HG02610 (cell line): ENCODE measurements around the gene TUBGCP6.

Experiments used
- ATAC-seq: cut with Tn5 transposase; IDR thresholded peaks from one replicate; pipeline ENCODE4 v1.9.1; 2021; ENCODE audit warnings: mild to moderate bottlenecking, moderate library complexity; ENCODE audit not compliant: unreplicated experiment

Gene TUBGCP6

DNA sequence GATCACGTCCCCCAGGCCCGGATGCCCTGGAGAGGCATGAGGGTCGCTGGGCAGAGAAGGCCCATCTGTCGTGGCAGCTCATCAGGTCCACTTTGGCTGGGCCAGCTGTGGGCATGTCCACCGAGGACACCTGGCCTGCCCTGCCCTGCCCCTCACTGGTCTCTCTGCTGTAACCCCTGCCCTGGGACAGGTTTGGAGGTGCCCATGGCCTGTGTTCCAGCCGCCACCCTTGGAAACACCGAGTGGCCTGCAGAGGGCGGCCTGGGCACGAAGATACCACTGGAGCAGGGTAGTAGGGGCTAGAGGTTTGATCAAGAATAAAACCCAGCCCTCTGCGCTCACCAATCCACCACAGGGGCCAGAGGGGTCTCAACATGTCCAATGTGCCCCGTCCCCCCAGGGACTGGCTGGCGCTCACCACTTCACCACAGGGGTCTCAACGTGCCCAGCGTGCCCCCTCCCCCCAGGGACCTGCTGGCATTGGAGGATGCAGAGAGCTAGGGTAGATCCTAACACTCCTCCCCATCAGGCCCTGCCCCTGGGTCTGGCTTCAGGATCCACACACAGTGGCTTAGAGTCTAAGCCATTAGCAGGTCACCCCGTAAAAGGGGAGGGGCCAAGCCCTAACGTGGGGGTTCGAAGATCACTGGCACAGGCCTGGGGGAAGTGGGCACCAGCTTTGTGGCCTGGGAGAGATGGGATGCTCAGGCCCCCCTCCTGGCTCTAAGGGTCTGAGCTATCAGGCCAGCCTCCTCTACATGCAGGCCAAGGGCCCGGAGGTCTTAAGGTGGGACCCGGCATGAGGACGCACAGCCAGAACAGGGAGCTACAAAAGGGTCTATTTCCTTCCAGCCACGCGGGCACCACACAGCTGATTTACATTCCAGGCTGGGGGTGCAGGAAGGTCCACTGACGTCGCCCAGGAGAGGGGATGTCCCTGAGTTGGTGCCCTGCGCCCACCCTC, 7.5 kb upstream of the TUBGCP6 start:
- ATAC-seq, result no peak

DNA sequence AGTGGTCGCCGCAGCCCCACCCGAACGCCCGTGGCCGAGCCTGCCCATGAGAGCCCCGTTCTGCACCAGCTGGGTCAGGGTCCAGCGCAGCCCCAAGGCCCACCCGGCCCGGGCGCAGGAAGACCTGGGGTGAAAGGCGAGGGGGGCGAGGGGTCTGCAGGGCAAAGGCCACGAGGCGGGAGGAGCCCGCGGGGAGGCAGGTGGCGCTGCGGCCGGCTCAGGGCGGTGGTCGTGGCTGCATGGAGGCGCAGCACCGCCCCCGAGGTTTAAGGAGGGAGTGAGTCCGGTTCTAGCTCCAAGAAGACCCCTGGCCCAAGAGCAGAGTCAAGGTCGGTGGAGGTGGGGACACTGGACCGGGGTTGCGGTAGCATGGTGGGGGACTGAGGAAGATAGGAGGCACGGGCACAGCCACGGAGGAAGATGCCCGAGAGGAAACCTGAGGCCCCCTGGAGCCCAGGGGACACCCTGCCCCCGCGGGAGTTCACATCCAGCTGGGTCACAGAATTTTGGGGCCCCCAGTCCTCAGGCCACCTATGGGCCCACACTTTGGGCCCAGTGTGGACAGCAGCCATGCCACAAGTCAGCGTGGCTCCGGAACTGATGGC, 6.8 kb upstream of the TUBGCP6 start:
- no peak for ATAC-seq

DNA sequence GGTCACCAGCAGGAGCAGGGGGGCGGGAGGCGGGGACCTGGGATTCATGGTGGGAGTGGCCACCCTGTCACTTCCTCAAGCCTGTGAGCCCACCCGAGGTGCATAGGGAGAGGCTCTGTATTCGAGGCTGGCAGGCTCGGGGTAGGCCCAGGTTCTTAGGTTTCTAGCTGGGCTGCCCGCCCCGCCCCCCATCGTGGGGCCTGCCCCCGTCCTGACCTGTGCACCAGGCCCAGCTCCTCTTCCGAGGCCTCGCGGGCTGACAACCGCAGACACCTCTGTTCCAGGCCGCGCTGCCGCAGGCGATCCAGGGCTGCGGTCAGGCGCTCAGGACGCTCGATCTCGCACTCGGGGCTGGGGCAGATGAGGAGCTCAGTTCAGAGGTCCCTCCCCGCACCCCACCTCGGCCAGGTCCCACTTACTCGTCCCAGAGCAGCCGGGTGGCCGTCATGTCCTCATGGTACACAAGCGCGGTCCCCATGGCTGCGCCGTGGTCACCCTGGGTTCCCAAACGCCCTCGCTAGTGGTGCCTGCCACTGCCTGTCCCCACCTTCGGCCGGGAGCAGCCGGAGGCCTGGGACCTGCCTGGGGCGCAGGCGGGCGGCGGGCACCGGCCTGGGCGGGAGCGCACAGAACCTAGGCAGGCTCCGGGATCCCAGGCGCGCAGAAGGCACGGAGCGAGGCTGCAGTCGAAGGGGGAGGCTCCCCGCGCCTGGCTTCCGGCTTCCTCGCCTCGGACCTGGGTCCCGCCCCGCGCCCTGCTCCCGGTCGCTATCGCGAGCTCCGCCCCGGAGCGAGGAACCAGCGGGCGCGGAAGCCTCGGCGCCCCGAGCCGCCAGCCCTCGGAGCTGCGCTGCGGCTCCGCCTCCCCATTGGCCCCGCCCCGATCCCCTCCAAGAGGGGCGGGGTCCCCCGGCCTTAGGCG, 6.0 kb upstream of the TUBGCP6 start, which contains the start of gene HDAC10:
HDAC10 (minus strand) TSS at position 711 of the 922 bp plus-strand sequence; CDS start at position 478, 233 bp downstream.
- ATAC-seq, result peak; percentile 54

DNA sequence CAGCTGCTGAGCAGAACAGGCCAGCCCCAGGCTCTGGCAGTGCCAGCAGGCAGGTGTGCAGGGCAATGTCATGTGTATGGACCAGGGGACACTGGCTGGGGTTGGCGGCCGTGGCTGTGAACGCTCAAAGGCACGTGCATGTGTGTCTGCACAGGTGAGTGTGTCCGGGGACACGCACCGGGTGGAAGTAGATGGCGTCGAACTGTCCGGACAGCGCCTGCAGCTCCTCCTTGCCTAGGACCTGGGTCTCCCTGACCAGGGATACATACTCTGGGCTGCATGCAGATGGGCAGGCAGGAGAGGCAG, 5.4 kb upstream of the TUBGCP6 start:
- ATAC-seq, result no peak

DNA sequence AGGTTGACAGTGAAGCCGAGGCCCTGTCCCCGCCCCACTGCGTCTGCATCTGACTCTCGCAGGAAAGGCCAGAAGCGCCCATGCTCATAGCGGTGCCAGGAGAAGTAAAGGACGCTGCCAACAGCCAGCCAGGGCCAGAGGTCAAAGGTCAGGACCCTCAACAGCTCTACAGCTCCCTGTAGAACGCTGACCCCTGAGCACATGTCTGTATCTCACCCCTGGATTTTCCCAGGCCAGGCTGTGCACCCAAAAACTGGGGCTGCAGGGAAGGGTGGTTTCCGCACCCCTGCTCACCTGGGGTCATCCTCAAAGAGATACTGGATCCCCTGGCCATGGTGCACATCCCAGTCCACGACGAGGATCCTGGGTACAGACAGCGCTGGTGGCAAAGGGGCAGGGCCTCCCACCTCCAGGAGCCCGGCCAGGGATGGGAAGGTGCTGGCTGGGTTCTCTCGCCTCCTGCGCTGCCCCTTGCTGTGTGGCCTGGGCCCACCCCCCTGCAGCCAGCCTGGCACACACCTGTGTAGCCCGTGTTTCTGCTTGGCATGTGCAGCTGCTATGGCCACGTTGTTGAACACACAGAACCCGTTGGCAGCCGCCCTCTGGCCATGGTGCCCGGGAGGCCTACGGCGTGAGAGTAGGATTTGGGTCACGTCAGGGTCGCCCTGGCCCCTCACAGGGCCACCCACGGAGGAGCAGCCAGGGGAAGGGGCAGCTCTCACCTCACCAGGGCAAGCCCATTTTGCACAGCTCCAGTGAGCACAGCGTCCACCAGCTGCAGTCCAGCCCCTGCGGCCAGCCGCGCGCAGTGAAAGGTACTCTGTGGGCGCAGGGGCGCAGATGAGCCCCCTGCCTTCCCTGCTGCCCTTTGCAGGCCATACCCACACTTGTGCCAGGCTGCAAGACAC, 4.8 kb upstream of the TUBGCP6 start:
- ATAC-seq, result no peak

DNA sequence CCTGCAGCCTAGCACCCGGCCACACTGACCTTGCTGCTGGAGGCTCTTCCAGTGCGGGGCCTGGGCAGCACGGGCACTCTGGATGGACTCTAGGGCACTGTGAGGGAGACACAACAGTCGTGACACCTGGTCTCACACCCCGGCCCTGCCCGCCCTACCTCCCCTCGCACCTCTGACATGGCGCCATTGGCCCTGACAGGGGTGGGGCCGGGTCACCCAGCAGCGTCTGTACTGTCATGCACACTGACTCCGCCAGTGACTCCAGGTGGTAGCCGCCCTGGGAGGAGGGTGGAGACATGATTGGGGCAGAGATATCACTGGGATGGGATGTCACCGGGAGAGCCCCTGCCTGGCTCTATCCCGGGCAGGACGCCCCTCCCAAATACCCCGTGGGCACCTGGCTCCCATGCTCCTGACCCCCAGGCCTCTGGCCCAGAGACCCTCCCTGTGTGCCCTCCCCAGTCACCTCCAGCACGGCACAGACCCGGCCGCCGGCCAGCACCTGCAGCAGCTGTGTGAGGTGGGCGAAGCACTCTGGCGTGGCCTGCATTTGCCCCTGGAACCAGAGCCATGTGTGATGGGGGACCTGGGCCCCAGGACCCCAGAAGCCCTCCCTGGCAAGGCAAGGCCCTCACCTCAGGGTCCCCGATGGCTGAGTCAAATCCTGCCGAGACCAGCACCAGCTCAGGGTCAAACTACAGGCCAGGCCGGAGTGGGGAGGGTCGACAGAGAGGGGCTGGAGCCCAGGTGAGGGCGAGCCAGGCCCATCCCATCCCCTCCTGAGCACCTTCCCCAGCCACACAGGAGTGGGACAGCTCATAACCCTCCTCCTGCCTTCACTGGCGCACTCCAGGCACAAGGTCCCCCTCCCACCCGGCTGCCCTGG, 3.6 kb upstream of the TUBGCP6 start:
- no peak for ATAC-seq

DNA sequence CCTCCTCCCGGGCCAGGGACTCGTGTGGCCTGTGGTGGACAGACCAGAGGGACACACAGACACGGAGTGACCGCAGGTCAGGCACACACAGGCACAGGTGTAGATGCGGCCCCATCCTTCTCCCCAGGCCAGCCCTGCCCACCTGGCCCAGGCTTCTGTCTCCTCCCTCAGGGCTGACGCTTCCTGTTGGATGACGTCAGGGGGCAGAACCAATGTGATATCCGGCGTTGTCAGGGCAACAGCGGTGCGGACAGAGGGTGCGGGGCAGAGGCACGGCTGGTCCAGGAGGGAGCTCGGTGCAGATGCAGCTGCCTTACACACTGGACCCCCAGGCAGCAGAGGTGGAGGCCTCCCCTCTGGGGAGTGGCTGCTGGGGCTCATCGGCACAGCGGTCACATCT, 2.9 kb upstream of the TUBGCP6 start:
- no peak for ATAC-seq

DNA sequence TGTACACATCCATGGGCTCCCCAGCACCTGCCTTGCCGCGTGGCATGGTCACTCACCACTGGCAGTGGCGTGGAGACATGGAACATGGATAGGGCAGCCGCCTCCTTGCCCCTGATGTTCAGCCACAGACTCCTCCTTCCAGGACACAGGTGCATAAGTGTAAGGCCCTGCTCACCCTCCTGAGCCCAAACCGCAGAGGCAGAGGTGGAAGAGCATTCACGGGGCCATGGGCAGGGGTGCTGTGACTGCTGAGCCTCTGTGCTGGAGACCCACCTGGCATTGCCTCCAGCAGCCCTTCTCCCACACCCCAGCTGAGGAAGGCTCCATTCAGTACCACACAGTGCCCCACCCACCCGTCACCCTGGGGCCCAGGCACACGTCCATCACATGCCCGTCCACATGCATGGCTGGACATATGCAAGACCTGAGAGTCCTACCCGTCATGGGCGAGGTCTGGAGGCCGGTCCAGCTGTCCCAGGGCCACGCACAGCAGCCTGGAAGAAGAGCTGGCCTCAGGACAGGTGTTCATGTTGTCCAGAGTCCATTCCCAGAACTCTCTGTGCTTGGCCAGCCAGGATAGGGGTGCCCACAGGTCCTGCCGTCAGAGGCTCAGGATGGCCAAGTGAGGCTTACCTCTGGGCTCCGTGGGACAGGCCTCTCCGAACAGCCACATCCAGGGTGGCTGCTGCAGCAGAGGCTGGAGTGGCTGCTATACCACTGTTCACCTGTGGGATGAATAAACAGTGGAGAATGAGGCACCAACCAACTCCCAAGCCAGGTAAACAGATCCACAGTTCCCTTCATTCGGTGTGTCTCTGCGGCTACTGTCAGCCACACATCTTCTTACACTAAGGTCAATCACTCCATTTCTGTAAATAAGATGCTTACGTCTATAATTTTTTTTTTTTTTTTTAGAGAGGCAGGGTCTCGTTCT, 1.7 kb upstream of the TUBGCP6 start:
- ATAC-seq, result no peak

DNA sequence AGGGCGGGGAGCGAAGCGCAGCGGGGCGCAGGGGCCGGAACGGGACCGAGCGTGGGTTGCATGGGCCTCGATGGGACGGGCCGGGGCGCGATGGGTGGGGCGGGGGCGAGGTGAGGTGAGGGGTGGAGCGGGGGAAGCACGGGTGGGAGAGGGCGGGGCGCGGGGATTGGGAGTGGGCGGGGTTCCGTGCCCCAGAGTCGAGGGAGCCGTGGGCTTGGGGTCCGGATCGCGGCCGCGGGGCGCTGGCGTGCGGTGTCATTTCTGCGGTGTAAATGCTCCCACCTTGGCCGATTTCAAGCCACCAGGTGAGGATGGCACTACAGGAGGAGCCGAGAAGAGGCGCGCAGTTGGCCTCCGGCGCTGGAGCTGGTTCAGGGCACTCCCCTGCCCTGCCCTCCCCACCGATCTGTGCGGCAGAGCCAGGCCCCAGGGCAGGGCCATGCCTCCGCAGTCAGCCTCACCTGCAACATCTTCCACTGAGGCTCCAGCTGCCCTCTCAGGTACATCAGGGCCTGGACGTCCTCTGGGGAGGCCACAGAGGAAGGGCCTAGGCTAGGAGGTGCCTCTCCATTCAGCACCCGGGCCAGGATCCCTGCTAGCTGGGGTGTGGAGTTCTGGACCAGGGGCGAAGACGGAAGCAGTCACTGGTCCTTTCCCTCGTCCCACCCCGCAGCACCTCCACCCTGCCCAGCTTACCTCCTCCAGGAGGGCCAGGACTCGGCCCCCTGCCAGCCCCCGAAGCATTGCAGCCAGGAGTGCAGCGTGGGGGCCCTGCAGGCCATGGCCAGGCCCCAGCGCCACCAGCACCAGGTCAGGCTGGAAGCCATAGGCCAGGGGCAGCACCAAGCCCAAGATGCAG, 620 bp upstream of the TUBGCP6 start:
- ATAC-seq, result no peak

DNA sequence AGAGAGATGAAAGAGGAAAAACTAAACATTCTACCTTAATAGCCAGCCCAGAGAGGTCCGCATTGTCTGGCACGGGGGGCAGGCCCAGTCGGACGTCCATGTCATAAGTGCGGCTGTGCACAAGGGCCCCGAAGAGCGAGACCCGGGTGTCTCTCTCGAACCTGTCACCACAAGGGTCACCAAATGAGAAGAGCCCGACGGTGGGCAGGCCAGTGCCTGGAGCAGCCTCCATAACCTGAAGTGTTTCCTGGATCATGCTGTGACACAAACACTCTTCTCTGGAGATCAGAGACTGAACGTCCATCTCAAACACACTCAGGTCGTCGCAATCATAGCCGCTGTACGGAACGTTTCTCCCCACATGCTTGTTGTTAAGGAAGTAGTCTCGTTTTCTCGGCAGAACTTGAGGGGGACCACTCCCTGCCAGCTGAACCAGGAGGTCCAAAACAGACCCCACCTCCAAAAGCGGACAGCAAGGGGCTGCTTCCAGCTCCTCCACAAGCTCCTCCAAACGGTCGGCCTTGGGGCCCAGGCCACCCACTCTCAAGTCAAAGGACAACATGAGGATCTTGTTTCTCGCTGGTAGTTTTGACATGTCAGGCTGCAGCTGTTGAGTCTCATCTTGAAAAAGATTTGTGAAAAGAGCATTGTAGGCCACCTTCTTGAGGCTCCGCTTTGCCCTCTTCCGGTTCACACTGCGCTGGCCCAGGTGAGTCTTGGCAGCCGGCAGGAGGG, 971 bp downstream of the TUBGCP6 start:
- ATAC-seq, result no peak

DNA sequence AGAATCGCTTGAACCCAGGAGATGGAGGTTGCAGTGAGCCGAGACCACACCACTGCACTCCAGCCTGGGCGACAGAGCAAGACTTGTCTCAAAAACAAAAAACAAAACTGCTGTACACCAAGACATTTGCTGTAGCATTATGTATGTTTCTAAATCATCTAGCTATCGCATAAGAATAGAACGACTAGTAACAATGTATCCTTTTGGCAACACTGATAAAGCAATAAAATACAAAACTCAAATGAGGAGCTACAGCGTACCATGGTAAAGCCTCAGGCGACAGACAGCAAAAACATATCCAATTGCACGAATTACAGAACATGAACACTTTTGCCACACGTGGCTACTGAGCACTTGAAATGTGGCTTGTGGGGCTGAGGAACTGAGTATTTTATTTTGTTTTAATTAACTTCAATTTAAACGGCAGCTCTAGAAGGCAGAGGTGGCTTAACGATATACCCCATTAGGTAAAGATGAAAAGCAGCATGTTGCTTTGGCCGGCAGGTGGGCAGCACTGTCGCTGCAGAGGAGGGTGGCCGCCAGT, 2.3 kb downstream of the TUBGCP6 start:
- no peak for ATAC-seq

DNA sequence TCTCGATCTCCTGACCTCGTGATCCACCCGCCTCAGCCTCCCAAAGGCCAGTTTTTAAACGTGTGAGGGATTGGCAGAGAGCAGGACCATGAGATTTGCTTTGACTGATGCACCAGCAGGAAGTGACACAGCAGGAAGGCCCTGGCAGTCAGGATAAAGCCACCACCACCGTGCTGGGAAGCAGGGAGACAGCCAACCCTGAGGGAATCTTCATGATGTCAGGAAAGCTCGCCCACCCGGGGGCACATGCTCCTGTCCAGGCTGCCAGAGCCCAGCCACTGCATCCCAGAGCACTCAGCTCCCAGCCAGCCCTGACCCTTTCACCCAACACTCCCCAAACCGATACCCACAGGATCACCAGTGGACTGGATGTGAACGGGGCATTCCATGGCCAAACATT, 6.1 kb downstream of the TUBGCP6 start:
- no peak for ATAC-seq

DNA sequence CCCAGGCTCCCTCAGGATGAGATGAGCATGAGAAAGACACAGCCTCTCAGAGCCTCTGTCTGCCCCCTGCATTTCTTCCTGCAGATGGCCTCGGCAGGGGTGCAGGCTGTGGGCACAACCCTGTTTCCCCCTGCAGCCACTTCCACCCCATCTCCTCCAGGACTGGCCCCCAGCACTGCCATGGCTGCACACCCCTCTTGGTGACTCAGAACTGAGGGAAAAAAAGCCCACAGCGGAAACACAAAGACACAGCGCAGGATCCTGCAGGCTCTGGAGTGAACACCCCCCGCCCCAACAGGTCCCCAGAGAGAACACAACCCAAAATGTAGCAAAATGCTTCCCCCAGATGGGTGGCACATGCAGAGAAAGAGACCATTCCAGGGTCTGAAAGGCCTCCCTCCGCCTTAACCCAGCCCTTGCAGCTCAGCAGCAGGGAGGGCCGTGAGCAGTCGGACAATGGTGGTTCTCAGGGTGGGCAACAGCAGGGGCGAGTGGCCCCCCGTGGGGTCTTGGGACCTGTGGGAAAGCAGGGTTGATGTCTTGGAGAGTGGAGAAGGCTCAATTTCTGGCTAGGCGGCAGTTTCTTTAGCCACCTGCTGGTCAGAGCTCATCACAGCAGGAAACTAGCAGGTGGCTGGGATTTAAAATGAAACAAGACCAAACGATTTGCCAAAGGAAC, 8.0 kb downstream of the TUBGCP6 start:
- no peak for ATAC-seq

DNA sequence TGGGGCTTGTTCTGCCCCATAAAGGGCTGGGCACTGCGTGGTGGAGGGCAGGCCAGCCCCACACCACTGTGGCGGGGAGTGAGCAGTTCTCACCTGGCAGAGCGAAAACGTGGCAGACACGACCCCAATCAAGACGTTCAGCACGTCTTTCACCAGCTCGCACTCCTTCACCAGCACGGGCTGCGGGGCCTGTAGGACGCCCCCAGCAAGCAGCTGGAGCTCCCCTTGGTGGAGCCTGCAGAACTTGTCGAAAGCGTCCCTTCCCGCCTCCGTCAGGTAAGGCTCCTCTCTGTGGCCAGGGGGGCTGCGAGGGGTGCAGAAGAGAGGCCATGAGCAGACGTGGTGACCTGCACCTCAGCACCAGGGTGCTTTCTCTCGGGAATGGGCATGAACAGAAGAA, 11.6 kb downstream of the TUBGCP6 start:
- ATAC-seq, result no peak

DNA sequence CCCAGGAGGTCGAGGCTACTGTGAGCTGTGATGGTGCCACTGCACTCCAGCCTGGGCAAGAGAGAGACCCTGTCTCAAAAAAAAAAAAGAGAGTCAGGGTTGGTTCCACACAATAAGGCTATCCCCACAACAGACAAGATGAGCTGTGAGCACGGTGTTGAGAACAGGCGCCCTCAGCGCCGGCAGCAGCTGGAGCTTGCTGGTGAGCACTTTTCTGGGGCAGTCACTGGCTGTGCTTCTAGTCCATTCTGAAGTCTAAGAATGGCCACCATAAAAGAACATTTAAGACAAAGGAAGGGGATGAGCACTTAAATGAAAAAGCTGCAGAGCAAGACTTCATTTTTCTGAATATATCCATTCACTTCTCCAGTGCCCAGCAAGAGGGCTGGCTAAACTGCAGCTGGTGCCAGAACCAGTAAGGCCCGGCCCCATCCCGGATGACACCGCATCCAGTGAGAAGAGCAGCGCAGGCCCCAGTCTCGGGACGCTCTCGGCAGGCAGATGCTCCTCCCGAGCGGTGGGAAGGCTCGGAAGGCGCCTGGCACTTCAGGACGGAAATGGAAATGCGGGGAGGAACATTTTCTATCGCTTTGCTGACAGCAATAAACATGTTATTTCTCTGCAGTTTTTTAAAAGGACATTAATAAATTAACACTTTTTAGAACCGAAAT, 12.2 kb downstream of the TUBGCP6 start:
- ATAC-seq, result no peak
